ENCODE results near the gene ATG16L2. TPM values are rescaled to one million over a fixed set of nuclear protein-coding genes. Genes with fewer than 3 reads are reported as not detected.
"Not testable (repeated sequence)": the region's sequence is repeated elsewhere in the genome, so short reads cannot be mapped to it uniquely, and the experiment has no call there.

Gene ATG16L2
- total RNA-seq, 1 donor from 2014 or later, result 44.0 TPM

DNA sequence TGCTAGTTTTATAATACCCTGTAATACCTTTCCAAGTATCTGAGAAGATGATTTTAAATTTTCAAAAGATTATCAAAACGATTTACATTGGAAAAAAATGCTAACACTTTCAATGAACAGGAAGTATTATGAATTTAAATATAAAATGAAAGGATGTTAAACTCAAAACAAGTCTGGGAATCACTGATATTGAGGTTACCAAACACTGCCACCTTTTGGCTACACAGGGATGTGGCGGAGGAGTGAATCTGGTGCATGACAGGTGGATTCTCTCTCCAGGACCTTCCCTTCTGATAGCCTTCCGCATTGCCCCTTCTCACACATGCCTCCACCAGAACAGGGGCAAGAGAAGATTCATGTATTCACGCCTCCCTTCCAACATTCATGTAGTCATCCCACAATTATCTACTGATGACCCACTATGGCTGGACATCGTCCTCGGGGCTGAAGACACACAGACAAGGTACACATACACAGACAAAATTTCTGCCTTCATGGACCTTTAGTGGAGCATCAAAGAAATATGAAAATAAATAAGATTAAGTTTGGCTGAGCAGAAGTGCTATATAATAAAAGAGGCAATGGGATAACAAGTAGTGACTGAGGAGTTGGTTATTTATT is 34.7 kb downstream of the ATG16L2 start:
- H3K4me3 Mint-ChIP-seq, result no peak overlapping the region
- peak overlapping the region; percentile 31 for H3K27ac Mint-ChIP-seq
- H3K27me3 Mint-ChIP-seq (ENCODE audit: low read depth), result no peaks in the 10 kb centered on the region
- peaks cover 11% of the 10 kb centered on the region for H3K9me3 Mint-ChIP-seq
- TF ChIP-seq, protein P1, sequence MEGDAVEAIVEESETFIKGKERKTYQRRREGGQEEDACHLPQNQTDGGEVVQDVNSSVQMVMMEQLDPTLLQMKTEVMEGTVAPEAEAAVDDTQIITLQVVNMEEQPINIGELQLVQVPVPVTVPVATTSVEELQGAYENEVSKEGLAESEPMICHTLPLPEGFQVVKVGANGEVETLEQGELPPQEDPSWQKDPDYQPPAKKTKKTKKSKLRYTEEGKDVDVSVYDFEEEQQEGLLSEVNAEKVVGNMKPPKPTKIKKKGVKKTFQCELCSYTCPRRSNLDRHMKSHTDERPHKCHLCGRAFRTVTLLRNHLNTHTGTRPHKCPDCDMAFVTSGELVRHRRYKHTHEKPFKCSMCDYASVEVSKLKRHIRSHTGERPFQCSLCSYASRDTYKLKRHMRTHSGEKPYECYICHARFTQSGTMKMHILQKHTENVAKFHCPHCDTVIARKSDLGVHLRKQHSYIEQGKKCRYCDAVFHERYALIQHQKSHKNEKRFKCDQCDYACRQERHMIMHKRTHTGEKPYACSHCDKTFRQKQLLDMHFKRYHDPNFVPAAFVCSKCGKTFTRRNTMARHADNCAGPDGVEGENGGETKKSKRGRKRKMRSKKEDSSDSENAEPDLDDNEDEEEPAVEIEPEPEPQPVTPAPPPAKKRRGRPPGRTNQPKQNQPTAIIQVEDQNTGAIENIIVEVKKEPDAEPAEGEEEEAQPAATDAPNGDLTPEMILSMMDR (IDR thresholded peaks at IDR 0.05; ENCODE audit: unreplicated experiment), result peak; percentile 32
- H3K36me3 Mint-ChIP-seq, result peaks cover 24% of the 10 kb centered on the region
- peaks cover 2% of the 10 kb centered on the region for H3K4me1 Mint-ChIP-seq
- no peak for DNase-seq (ENCODE audit: low spot score in 2 of 2, unreplicated experiment in 2 of 2)

DNA sequence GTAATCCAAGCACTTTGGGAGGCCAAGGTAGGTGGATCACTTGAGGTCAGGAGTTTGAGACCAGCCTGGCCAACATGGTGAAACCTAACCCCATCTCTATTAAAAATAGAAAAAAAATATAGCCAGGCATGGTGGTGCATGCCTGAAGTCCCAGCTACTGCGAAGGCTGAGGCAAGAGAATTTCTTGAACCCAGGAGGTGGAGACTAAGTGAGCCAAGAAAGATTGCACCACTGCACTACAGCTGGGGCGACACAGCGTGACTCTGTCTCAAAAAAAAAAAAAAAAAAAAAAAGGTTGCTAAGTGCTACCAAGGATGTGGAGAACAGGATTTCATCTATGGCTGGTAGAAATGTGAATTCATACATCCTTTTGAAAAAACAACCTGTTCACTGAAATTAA is 36.6 kb downstream of the ATG16L2 start:
- Mint-ChIP-seq H3K4me3 (no peak overlapping the region), H3K9me3 (peaks cover 11% of the 10 kb centered on the region), H3K4me1 (no peaks in the 10 kb centered on the region), H3K27me3 (ENCODE audit: low read depth) (no peaks in the 10 kb centered on the region), H3K36me3 (peaks cover 19% of the 10 kb centered on the region), H3K27ac (no peak overlapping the region)
- no peak for DNase-seq (ENCODE audit: low spot score in 2 of 2, unreplicated experiment in 2 of 2)
- TF ChIP-seq, protein P1 (IDR thresholded peaks at IDR 0.05; ENCODE audit: unreplicated experiment), result no peak

DNA sequence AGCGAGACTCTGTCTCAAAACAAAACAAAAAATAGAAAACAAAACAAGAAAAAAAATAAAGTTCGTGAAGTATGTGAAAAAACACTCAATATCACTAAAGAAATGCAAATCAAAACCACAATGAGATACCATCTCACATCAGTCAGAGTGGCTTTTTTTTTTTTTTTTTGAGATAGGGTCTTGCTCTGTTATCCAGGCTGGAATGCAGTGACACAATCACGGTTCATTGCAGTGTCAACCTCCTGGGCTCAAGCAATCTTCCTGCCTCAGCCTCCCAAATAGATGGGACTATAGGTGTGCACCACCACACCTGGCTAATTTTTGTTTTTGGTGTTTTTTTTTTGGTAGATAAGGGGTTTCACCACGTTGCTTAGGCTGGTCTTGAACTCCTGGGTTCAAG is 37.5 kb downstream of the ATG16L2 start:
- Mint-ChIP-seq H3K9me3 (peaks cover 11% of the 10 kb centered on the region), H3K4me3 (no peak overlapping the region), H3K36me3 (peaks cover 15% of the 10 kb centered on the region), H3K27me3 (ENCODE audit: low read depth) (no peaks in the 10 kb centered on the region), H3K27ac (no peak overlapping the region), H3K4me1 (peaks cover 1% of the 10 kb centered on the region)
- DNase-seq (ENCODE audit: low spot score in 2 of 2, unreplicated experiment in 2 of 2), result no peak
- TF ChIP-seq, protein P1 (IDR thresholded peaks at IDR 0.05; ENCODE audit: unreplicated experiment), result no peak

DNA sequence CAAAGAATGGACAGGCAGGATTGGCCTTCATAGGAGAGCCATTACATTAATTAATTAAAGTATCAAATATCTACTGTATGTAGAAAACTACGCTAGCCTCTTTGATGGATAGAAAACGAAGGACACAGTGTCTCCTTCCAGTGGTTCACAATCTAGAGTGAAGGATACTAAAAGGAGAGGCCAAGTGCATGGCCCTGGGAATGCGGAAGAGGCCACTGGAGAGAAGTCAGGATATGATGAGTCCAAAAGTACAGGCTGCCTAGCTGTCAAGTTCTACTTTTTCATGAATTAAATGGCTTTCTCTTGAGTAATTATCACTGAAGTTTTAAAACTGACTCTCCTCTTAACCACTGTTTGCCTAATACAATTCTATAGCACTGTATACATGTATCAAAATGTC is 41.9 kb downstream of the ATG16L2 start:
- peaks cover 11% of the 10 kb centered on the region for H3K9me3 Mint-ChIP-seq
- peaks cover 6% of the 10 kb centered on the region for H3K4me1 Mint-ChIP-seq
- H3K27me3 Mint-ChIP-seq (ENCODE audit: low read depth), result no peaks in the 10 kb centered on the region
- H3K27ac Mint-ChIP-seq, result no peak overlapping the region
- H3K36me3 Mint-ChIP-seq, result peaks cover 12% of the 10 kb centered on the region
- DNase-seq (ENCODE audit: low spot score in 2 of 2, unreplicated experiment in 2 of 2), result no peak
- TF ChIP-seq, protein P1 (IDR thresholded peaks at IDR 0.05; ENCODE audit: unreplicated experiment), result no peak
- H3K4me3 Mint-ChIP-seq, result no peak overlapping the region

DNA sequence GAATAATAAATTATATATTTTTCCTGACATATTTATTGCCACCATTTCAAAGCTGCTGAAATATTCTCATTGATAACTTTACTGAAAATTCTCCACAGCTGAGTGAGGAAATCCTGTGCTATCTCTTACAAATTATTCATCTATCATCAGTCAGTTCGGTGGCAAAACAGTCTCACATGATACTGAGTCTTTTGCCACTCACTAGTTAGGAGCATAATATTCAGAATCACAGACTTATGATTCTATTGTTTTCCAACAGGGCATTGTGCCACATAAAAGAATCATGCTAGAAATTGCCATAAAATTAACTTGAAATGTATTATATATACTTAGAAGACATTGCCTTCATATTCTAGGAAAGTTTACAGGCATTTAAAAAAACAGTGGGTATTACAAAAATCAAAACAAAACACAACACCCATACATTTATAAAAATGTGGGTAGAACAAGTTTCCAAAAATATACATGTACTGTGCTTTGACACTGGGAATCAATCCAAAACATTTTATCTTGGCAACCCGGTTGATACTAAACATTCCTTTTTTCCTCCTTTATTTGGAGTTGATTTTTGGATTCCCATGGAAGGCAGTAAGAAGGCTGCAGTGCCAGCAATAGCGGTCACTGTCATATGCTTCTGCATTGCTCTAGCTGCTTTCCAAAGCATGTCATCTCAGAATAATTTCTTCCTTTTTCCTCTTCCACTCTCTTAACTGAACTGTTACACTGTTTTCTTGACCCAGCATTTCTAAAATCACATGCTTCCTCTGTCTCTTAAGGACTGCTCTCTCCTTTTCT is 42.5 kb downstream of the ATG16L2 start:
- TF ChIP-seq, protein P1 (IDR thresholded peaks at IDR 0.05; ENCODE audit: unreplicated experiment), result no peak
- H3K9me3 Mint-ChIP-seq, result peaks cover 11% of the 10 kb centered on the region
- H3K27ac Mint-ChIP-seq, result no peak overlapping the region
- peaks cover 6% of the 10 kb centered on the region for H3K4me1 Mint-ChIP-seq
- DNase-seq (ENCODE audit: low spot score in 2 of 2, unreplicated experiment in 2 of 2), result no peak
- peaks cover 11% of the 10 kb centered on the region for H3K36me3 Mint-ChIP-seq
- H3K4me3 Mint-ChIP-seq, result no peak overlapping the region
- no peaks in the 10 kb centered on the region for H3K27me3 Mint-ChIP-seq (ENCODE audit: low read depth)

DNA sequence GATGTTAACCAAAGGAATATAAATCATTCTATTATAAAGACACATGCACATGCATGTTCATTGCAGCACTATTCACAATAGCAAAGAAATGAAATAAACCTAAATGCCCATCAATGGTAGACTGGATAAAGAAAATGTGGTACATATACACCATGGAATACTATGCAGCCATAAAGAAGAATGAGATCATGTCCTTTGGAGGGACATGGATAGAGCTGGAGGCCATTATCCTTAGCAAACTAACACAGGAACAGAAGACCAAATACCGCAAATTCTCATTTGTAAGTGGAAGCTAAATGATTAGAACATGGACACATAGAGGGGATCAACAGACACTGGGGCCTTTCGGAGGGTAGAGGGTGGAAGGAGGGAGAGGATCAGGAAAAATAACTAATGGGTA is 44.1 kb downstream of the ATG16L2 start:
- not testable (repeated sequence) for H3K9me3 Mint-ChIP-seq; H3K27me3 Mint-ChIP-seq (ENCODE audit: low read depth); DNase-seq (ENCODE audit: low spot score in 2 of 2, unreplicated experiment in 2 of 2); H3K36me3 Mint-ChIP-seq; H3K4me1 Mint-ChIP-seq; H3K27ac Mint-ChIP-seq; H3K4me3 Mint-ChIP-seq
